Measurements from ENCODE around the gene CA10. TPM values are rescaled to one million over a fixed set of nuclear protein-coding genes. Genes with fewer than 3 reads are reported as not detected.

Gene CA10
- total RNA-seq, 1 experiment from 2014 or later = not detected

DNA sequence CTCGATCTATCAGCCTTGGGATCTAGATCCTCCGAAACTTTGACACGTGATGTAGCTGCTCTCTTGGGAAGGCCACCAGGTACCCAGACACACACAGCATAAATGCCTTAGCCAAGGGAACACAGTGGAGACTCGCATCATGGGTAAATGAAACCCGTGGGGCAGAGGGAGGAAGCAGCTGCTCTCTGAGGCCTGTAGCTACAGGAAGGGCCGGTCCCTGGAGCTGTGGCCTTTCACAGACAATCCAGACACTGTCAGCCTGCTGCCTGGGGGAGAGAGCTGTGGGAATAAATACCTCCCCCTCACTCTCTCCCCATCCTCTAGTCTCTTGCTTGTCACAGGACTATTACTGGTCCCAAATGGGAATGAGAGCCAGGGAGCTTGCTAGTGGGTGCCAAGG is 546.9 kb downstream of the CA10 start:
- POLR2A ChIA-PET (ENCODE audit: low non-redundant PET) = no interaction called here
- Histone ChIP-seq H3K4me1 (ENCODE audit: insufficient read depth, low read length, poor library complexity, severe bottlenecking) (no peaks in the 10 kb centered on the region), H3K36me3 (ENCODE audit: insufficient read depth, low read length, poor library complexity, severe bottlenecking) (no peaks in the 10 kb centered on the region), H3K27me3 (replicated peaks; ENCODE audit: insufficient read depth, low read depth, low read length, poor library complexity) (peaks cover 13% of the 10 kb centered on the region), H3K9me3 (ENCODE audit: low read depth, low read length, poor library complexity, severe bottlenecking) (no peaks in the 10 kb centered on the region), H3K4me3 (ENCODE audit: low read depth, low read length, poor library complexity, severe bottlenecking) (no peak overlapping the region), H3K27ac (ENCODE audit: low read depth, low read length, poor library complexity, severe bottlenecking) (no peak overlapping the region)
- intact Hi-C loops (cut with micrococcal nuclease; ENCODE audit: unreplicated experiment) = no loop called here
- TF ChIP-seq, protein P1, sequence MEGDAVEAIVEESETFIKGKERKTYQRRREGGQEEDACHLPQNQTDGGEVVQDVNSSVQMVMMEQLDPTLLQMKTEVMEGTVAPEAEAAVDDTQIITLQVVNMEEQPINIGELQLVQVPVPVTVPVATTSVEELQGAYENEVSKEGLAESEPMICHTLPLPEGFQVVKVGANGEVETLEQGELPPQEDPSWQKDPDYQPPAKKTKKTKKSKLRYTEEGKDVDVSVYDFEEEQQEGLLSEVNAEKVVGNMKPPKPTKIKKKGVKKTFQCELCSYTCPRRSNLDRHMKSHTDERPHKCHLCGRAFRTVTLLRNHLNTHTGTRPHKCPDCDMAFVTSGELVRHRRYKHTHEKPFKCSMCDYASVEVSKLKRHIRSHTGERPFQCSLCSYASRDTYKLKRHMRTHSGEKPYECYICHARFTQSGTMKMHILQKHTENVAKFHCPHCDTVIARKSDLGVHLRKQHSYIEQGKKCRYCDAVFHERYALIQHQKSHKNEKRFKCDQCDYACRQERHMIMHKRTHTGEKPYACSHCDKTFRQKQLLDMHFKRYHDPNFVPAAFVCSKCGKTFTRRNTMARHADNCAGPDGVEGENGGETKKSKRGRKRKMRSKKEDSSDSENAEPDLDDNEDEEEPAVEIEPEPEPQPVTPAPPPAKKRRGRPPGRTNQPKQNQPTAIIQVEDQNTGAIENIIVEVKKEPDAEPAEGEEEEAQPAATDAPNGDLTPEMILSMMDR (conservative IDR thresholded peaks at IDR 0.05; ENCODE audit: low read depth, low read length) = no peak
- TF ChIP-seq EZH2 (IDR thresholded peaks at IDR 0.05; ENCODE audit: borderline replicate concordance, low read depth, low read length, poor library complexity, severe bottlenecking) = no peak
- DNase-seq (ENCODE audit: low spot score) = no peak
- CTCF ChIA-PET = no interaction called here
- BruUV-seq (replicated peaks) = no TSS peak

DNA sequence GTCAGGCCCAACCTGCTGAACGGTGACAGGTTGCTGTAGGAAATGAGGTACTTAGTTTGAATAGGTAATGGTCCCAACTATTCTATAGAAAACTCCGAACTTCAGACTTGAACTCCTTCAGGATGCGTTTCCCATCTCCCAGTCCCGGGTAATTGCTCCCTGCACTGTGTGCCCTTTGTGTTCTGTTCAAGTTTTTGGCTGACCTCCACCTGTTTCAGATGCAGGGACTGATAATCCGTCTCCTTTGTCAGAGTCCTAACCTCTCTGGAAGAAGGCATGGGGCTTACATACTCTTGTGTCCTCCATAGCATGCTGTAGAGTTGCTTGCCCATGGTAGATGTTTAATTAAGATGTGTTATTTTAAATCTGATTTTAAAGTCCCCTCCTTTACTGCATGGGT is 547.7 kb downstream of the CA10 start:
- Histone ChIP-seq H3K9me3 (ENCODE audit: low read depth, low read length, poor library complexity, severe bottlenecking) (no peaks in the 10 kb centered on the region), H3K36me3 (ENCODE audit: insufficient read depth, low read length, poor library complexity, severe bottlenecking) (no peaks in the 10 kb centered on the region), H3K27me3 (replicated peaks; ENCODE audit: insufficient read depth, low read depth, low read length, poor library complexity) (peaks cover 12% of the 10 kb centered on the region), H3K27ac (ENCODE audit: low read depth, low read length, poor library complexity, severe bottlenecking) (no peak overlapping the region), H3K4me3 (ENCODE audit: low read depth, low read length, poor library complexity, severe bottlenecking) (no peak overlapping the region), H3K4me1 (ENCODE audit: insufficient read depth, low read length, poor library complexity, severe bottlenecking) (no peaks in the 10 kb centered on the region)
- POLR2A ChIA-PET (ENCODE audit: low non-redundant PET) = no interaction called here
- BruUV-seq (replicated peaks) = no TSS peak
- CTCF ChIA-PET = no interaction called here
- TF ChIP-seq EZH2 (IDR thresholded peaks at IDR 0.05; ENCODE audit: borderline replicate concordance, low read depth, low read length, poor library complexity, severe bottlenecking) = no peak
- TF ChIP-seq, protein P1 (conservative IDR thresholded peaks at IDR 0.05; ENCODE audit: low read depth, low read length) = no peak
- intact Hi-C loops (cut with micrococcal nuclease; ENCODE audit: unreplicated experiment) = no loop called here
- DNase-seq (ENCODE audit: low spot score) = no peak

DNA sequence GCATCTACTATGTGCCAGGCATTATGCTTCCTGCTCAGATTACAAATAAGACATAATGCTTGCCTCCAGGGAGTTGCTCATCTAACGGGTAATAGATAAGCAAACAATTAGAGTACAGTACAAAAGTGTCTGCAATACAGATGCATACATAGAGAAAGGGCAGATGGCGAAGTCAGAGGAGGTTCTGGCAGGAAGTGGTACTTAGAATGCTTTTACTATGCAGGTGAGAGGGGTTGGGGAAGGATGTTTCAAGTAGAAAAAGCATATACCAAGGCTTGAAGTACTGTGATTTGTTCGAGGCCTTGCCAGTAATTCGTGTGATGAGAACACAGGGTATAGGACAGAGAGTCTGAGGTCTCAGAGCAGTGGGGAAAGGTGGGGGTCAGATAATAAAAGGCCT is 548.4 kb downstream of the CA10 start:
- ChIA-PET POLR2A (ENCODE audit: low non-redundant PET) (no interaction called here), CTCF (no interaction called here)
- peaks cover 7% of the 10 kb centered on the region for H3K27me3 ChIP-seq (replicated peaks; ENCODE audit: insufficient read depth, low read depth, low read length, poor library complexity)
- H3K36me3 ChIP-seq (ENCODE audit: insufficient read depth, low read length, poor library complexity, severe bottlenecking) = no peaks in the 10 kb centered on the region
- no peak overlapping the region for H3K27ac ChIP-seq (ENCODE audit: low read depth, low read length, poor library complexity, severe bottlenecking)
- TF ChIP-seq, protein P1 (conservative IDR thresholded peaks at IDR 0.05; ENCODE audit: low read depth, low read length) = no peak
- TF ChIP-seq EZH2 (IDR thresholded peaks at IDR 0.05; ENCODE audit: borderline replicate concordance, low read depth, low read length, poor library complexity, severe bottlenecking) = no peak
- no TSS peak for BruUV-seq (replicated peaks)
- H3K4me1 ChIP-seq (ENCODE audit: insufficient read depth, low read length, poor library complexity, severe bottlenecking) = no peaks in the 10 kb centered on the region
- no peaks in the 10 kb centered on the region for H3K9me3 ChIP-seq (ENCODE audit: low read depth, low read length, poor library complexity, severe bottlenecking)
- DNase-seq (ENCODE audit: low spot score) = no peak
- intact Hi-C loops (cut with micrococcal nuclease; ENCODE audit: unreplicated experiment) = no loop called here
- no peak overlapping the region for H3K4me3 ChIP-seq (ENCODE audit: low read depth, low read length, poor library complexity, severe bottlenecking)

All from A673 (cell line).